Measurements from ENCODE around the gene CIP2A.
"Not testable (repeated sequence)": the region's sequence is repeated elsewhere in the genome, so short reads cannot be mapped to it uniquely, and the experiment has no call there.

CIP2A gene

GRCh38 chr3:108589081-108589997, at the start of gene CIP2A, which contains the start of gene DZIP3:
TSS of gene CIP2A (minus strand) at chr3:108589438. CDS start at chr3:108589375, 63 bp downstream.
TSS of gene DZIP3 (plus strand) at chr3:108589722. CDS start at chr3:108605407, 15,685 bp downstream.
- no peak for TF ChIP-seq CTCF (IDR thresholded peaks at IDR 0.05; ENCODE audit: low read depth, low read length)
- peak; percentile 94 for DNase-seq (ENCODE audit: low read depth in 2 of 2)

GRCh38 chr3:108629974-108630373, 40.7 kb upstream of the CIP2A start:
- TF ChIP-seq CTCF (IDR thresholded peaks at IDR 0.05; ENCODE audit: low read depth, low read length): no peak
- DNase-seq (ENCODE audit: low read depth in 2 of 2): no peak
- H3K4me3 ChIP-seq (replicated peaks in 1 of 2; ENCODE audit: low read depth in 2 of 2, low read length in 2 of 2): no peak overlapping the region

More at GRCh38 chr3:108589081-108589997, at the start of gene CIP2A, which contains the start of gene DZIP3:
- peak within 1 kb of the TSS; percentile 86 to 89 for H3K4me3 ChIP-seq (replicated peaks in 1 of 2; ENCODE audit: low read depth in 2 of 2, low read length in 2 of 2)

- DNase-seq (ENCODE audit: low read depth in 2 of 2): no peak
- TF ChIP-seq CTCF (IDR thresholded peaks at IDR 0.05; ENCODE audit: low read depth, low read length): no peak
These were observed 34.3 kb upstream of the CIP2A start for GRCh38 chr3:108623504-108623903.

GRCh38 chr3:108620250-108620649, 31.0 kb upstream of the CIP2A start:
- H3K4me3 ChIP-seq (replicated peaks in 1 of 2; ENCODE audit: low read depth in 2 of 2, low read length in 2 of 2): no peak overlapping the region
- DNase-seq (ENCODE audit: low read depth in 2 of 2): no peak
- TF ChIP-seq CTCF (IDR thresholded peaks at IDR 0.05; ENCODE audit: low read depth, low read length): no peak

More at GRCh38 chr3:108623504-108623903, 34.3 kb upstream of the CIP2A start:
- H3K4me3 ChIP-seq (replicated peaks in 1 of 2; ENCODE audit: low read depth in 2 of 2, low read length in 2 of 2): no peak overlapping the region

GRCh38 chr3:108616090-108616489, 26.9 kb upstream of the CIP2A start:
- not testable (repeated sequence) for DNase-seq (ENCODE audit: low read depth in 2 of 2); H3K4me3 ChIP-seq (replicated peaks in 1 of 2; ENCODE audit: low read depth in 2 of 2, low read length in 2 of 2)

- no peak overlapping the region for H3K4me3 ChIP-seq (replicated peaks in 1 of 2; ENCODE audit: low read depth in 2 of 2, low read length in 2 of 2)
- DNase-seq (ENCODE audit: low read depth in 2 of 2): no peak
- TF ChIP-seq CTCF (IDR thresholded peaks at IDR 0.05; ENCODE audit: low read depth, low read length): no peak
These were observed 21.4 kb upstream of the CIP2A start for GRCh38 chr3:108610651-108611050.

GRCh38 chr3:108608750-108609149, 19.5 kb upstream of the CIP2A start:
- DNase-seq (ENCODE audit: low read depth in 2 of 2): no peak
- no peak for TF ChIP-seq CTCF (IDR thresholded peaks at IDR 0.05; ENCODE audit: low read depth, low read length)
- no peak overlapping the region for H3K4me3 ChIP-seq (replicated peaks in 1 of 2; ENCODE audit: low read depth in 2 of 2, low read length in 2 of 2)

All from cardiac fibroblast (primary cell).